Measurements from ENCODE around the gene GALNT9.

- TF ChIP-seq POU6F1 (CRISPR knock-in tag; IDR thresholded peaks at IDR 0.05; ENCODE audit: borderline replicate concordance, low read depth) (no peak), CREB5 (CRISPR knock-in tag; IDR thresholded peaks at IDR 0.05; ENCODE audit: low read depth) (no peak), ZNF70 (CRISPR knock-in tag; IDR thresholded peaks at IDR 0.05) (no peak), ARNTL (CRISPR knock-in tag; IDR thresholded peaks at IDR 0.05; ENCODE audit: borderline replicate concordance, low read depth) (no peak)
These were observed 68.7 kb downstream of the GALNT9 start for GRCh38 chr12:132260721-132261120.
